HEK293 (cell line): ENCODE measurements around the gene IL3RA.

ENCODE experiments used
- OVOL3 ChIP-seq: fragments of 450-650 bp; formaldehyde crosslinking; IDR thresholded peaks from 2 replicates; pipeline ENCODE4 v1.5.1; 2016; ENCODE audit warnings: missing biosample characterization, missing genetic modification characterization
- SETDB1 ChIP-seq: IDR thresholded peaks from one replicate; pipeline ENCODE4 v1.6.1; 2017; ENCODE audit warnings: mild to moderate bottlenecking, low read length, moderate library complexity, mixed read lengths; ENCODE audit not compliant: insufficient read length
- YY1 ChIP-seq: fragments of 450-650 bp; formaldehyde crosslinking; IDR thresholded peaks from 2 replicates; pipeline ENCODE4 v1.5.1; 2018; ENCODE audit warnings: missing biosample characterization, missing genetic modification characterization
- ZNF19 ChIP-seq: fragments of 450-650 bp; formaldehyde crosslinking; IDR thresholded peaks from 2 replicates; pipeline ENCODE4; 2016; ENCODE audit warnings: missing biosample characterization, missing genetic modification characterization, low read depth
- ZNF26 ChIP-seq: fragments of 450-650 bp; formaldehyde crosslinking; IDR thresholded peaks from 2 replicates; pipeline ENCODE4 v1.5.1; 2016; ENCODE audit warnings: missing biosample characterization, missing genetic modification characterization
- ZNF521 ChIP-seq: fragments of 450-650 bp; formaldehyde crosslinking; IDR thresholded peaks from 2 replicates; pipeline ENCODE4 v1.5.1; 2017; ENCODE audit warnings: missing biosample characterization, mild to moderate bottlenecking, missing genetic modification characterization
- ZNF549 ChIP-seq: fragments of 450-650 bp; IDR thresholded peaks from 2 replicates; pipeline ENCODE4 v1.5.1; 2018; ENCODE audit warnings: missing biosample characterization, missing genetic modification characterization, mild to moderate bottlenecking, inconsistent platforms, moderate library complexity
- ZNF658 ChIP-seq: fragments of 450-650 bp; formaldehyde crosslinking; IDR thresholded peaks from 2 replicates; pipeline ENCODE4; 2016; ENCODE audit warnings: missing biosample characterization, missing genetic modification characterization
- ZNF785 ChIP-seq: fragments of 450-650 bp; formaldehyde crosslinking; IDR thresholded peaks from 2 replicates; pipeline ENCODE4 v1.5.1; 2016; ENCODE audit warnings: missing biosample characterization, missing genetic modification characterization
- TF ChIP-seq, protein P1 (sequence below): fragments of 450-650 bp; formaldehyde crosslinking; IDR thresholded peaks from 2 replicates; pipeline ENCODE4 v1.5.1; 2016; ENCODE audit warnings: missing biosample characterization, missing genetic modification characterization
- TF ChIP-seq, protein P2 (sequence below): fragments of 450-650 bp; formaldehyde crosslinking; IDR thresholded peaks from 2 replicates; pipeline ENCODE4 v1.5.1; 2016; ENCODE audit warnings: missing biosample characterization, missing genetic modification characterization

GRCh38 chrX:1294301-1295067 is 42.1 kb upstream of the IL3RA start:
- TF ChIP-seq, protein P1, sequence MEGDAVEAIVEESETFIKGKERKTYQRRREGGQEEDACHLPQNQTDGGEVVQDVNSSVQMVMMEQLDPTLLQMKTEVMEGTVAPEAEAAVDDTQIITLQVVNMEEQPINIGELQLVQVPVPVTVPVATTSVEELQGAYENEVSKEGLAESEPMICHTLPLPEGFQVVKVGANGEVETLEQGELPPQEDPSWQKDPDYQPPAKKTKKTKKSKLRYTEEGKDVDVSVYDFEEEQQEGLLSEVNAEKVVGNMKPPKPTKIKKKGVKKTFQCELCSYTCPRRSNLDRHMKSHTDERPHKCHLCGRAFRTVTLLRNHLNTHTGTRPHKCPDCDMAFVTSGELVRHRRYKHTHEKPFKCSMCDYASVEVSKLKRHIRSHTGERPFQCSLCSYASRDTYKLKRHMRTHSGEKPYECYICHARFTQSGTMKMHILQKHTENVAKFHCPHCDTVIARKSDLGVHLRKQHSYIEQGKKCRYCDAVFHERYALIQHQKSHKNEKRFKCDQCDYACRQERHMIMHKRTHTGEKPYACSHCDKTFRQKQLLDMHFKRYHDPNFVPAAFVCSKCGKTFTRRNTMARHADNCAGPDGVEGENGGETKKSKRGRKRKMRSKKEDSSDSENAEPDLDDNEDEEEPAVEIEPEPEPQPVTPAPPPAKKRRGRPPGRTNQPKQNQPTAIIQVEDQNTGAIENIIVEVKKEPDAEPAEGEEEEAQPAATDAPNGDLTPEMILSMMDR (tag by site-specific recombination), result no peak
- no peak for TF ChIP-seq ZNF785 (tag by site-specific recombination)
- TF ChIP-seq ZNF521, result no peak
- no peak for TF ChIP-seq ZNF19 (tag by site-specific recombination)
- TF ChIP-seq ZNF658 (tag by site-specific recombination), result no peak
- no peak for TF ChIP-seq ZNF26 (tag by site-specific recombination)
- TF ChIP-seq ZNF549 (tag by site-specific recombination), result no peak
- TF ChIP-seq, protein P2, sequence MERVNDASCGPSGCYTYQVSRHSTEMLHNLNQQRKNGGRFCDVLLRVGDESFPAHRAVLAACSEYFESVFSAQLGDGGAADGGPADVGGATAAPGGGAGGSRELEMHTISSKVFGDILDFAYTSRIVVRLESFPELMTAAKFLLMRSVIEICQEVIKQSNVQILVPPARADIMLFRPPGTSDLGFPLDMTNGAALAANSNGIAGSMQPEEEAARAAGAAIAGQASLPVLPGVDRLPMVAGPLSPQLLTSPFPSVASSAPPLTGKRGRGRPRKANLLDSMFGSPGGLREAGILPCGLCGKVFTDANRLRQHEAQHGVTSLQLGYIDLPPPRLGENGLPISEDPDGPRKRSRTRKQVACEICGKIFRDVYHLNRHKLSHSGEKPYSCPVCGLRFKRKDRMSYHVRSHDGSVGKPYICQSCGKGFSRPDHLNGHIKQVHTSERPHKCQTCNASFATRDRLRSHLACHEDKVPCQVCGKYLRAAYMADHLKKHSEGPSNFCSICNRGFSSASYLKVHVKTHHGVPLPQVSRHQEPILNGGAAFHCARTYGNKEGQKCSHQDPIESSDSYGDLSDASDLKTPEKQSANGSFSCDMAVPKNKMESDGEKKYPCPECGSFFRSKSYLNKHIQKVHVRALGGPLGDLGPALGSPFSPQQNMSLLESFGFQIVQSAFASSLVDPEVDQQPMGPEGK (tag by site-specific recombination), result no peak
- TF ChIP-seq SETDB1, result no peak
- TF ChIP-seq YY1 (tag by site-specific recombination), result no peak
- TF ChIP-seq OVOL3 (tag by site-specific recombination), result no peak
